ENCODE data around the gene SPOCK1. TPM values are rescaled to one million over a fixed set of nuclear protein-coding genes. Genes with fewer than 3 reads are reported as not detected.

SPOCK1 gene
- total and polyA plus RNA-seq, 2 of the 13 experiments (the other 11 are each of a cell fraction or from before 2014, with no cell fraction given) = 0.18 to 0.29 TPM

GRCh38 chr5:137113939-137114338 is 385.2 kb downstream of the SPOCK1 start:
- Histone ChIP-seq H3K9me3 (ENCODE audit: low read length) (no peaks in the 10 kb centered on the region), H3K27ac (ENCODE audit: extremely low read length, insufficient read depth, low read length) (no peak overlapping the region), H3K9ac (ENCODE audit: insufficient read depth, low read depth, low read length) (no peak overlapping the region), H3K79me2 (ENCODE audit: insufficient read depth, low read length) (no peaks in the 10 kb centered on the region), H3K4me2 (ENCODE audit: low read depth, low read length) (no peak overlapping the region), H3K27me3 (ENCODE audit: control insufficient read depth in 1 of 2, insufficient read depth in 2 of 2, low read length in 2 of 2) (peaks cover 1 to 13% of the 10 kb centered on the region in 2 experiments; a peak in 2 of 5 replicates), H4K20me1 (ENCODE audit: insufficient read depth, low read length) (no peaks in the 10 kb centered on the region), H3K4me3 (replicated peaks in 1 of 3; ENCODE audit: insufficient read depth in 1 of 3, low read depth in 2 of 3, low read length in 3 of 3) (no peak overlapping the region), H3K4me1 (ENCODE audit: insufficient read depth, low read length) (no peaks in the 10 kb centered on the region), H2AFZ (ENCODE audit: low read length) (no peak overlapping the region), H3K36me3 (replicated peaks in 1 of 2; ENCODE audit: control insufficient read depth in 1 of 2, insufficient read depth in 2 of 2, low read length in 2 of 2) (no peaks in the 10 kb centered on the region)
- no peak for ATAC-seq
- DNase-seq (ENCODE audit: low spot score) = no peak
- POLR2A ChIA-PET = no interaction called here
- BruUV-seq (replicated peaks) = no TSS peak
- CTCF ChIA-PET (ENCODE audit: low intra/inter-chr PET ratio, low total read pairs) = no interaction called here
- WGBS (ENCODE audit: low lambda C conversion rate) = 23% methylated on average over 3 of the region's 3 CpGs
- intact Hi-C loops (cut with micrococcal nuclease; ENCODE audit: unreplicated experiment) (no loop called here), in situ Hi-C loops (cut with HindIII; ENCODE audit: extremely low pct_ligation_motif_present, low pct_unique_long_range_greater_than_20kb) (no loop called here)
- no peak for FAIRE-seq
- TF ChIP-seq RORA (CRISPR knock-in tag; IDR thresholded peaks at IDR 0.05) (no peak), ZBTB2 (CRISPR knock-in tag; IDR thresholded peaks at IDR 0.05; ENCODE audit: low read depth) (no peak), ZBTB34 (CRISPR knock-in tag; IDR thresholded peaks at IDR 0.05) (no peak), ZNF615 (CRISPR knock-in tag; IDR thresholded peaks at IDR 0.05; ENCODE audit: borderline replicate concordance) (no peak), POLR2AphosphoS5 (IDR thresholded peaks at IDR 0.05; ENCODE audit: low read depth, low read length) (no peak), ZNF546 (CRISPR knock-in tag; conservative IDR thresholded peaks at IDR 0.05) (no peak), ZNF251 (CRISPR knock-in tag; IDR thresholded peaks at IDR 0.05) (no peak), HNF1B (CRISPR knock-in tag; IDR thresholded peaks at IDR 0.05) (no peak), EED (CRISPR knock-in tag; IDR thresholded peaks at IDR 0.05) (no peak), ZNF430 (CRISPR knock-in tag; IDR thresholded peaks at IDR 0.05) (no peak), U2AF1 (optimal IDR thresholded peaks at IDR 0.05; ENCODE audit: low read depth, low read length) (no peak), SNAPC4 (CRISPR knock-in tag; IDR thresholded peaks at IDR 0.05) (no peak)
